KG1 (cell line): Measurements from ENCODE around the gene PTMS.

Source experiments
- DNase-seq: peaks from one replicate; lab custom pipeline; 2025; lab: John Stamatoyannopoulos, UW

PTMS gene

DNA sequence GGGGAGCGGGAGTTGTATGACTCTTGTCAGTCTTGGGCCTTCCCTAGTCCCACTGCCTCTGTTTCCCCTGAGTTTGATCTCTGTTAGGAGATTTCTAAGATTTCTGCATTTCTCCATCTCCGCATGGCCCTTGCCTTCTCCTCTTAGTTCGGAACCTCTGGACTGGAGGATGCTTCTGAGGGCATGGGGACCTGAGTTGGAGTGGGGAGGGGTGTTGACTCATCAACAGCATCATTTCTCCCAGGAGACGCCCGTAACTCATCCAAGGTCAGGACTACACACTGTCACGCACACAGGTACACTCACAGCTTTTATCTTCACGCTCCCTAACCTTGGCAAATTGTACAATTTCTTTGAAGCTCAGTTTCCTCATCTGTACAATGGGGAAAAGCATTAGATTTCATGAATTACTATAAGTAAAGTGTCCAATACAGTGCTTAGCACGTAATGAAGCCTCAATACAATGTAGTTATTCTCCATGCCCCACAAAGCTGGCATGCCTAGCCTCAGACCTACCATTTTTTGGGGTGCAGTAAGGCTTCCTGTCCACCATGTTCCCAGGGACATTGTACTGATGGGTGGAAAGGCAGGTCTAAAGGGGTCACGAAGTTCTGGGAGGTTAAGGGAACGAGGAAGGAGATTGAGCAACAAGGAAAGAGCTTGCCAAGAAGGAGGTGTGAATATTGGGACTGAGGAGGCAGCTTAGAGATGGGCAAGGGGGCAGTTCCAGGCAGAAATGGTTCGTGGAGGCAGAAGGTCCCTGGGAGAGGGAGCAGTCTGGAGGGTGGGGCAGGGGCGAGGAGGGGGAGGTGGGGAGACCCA, 5.6 kb downstream of the PTMS start:
- DNase-seq: no peak

DNA sequence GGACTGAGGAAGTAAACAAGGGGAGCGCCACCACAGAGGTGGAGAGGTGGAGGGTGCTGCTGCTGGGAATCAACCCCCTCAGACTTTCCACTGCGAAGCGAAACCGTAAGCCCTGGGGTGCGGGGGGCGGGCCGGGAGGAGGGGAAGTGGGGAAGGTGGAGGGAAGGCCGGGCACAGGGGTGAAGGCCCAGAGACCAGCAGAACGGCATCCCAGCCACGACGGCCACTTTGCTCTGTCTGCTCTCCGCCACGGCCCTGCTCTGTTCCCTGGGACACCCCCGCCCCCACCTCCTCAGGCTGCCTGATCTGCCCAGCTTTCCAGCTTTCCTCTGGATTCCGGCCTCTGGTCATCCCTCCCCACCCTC, 6.2 kb downstream of the PTMS start, which contains the start of gene LAG3:
Gene LAG3, plus strand, starts transcription at position 190 of the 365 bp plus-strand sequence. CDS start 333 bp downstream, outside the sequence.
- DNase-seq: no peak

DNA sequence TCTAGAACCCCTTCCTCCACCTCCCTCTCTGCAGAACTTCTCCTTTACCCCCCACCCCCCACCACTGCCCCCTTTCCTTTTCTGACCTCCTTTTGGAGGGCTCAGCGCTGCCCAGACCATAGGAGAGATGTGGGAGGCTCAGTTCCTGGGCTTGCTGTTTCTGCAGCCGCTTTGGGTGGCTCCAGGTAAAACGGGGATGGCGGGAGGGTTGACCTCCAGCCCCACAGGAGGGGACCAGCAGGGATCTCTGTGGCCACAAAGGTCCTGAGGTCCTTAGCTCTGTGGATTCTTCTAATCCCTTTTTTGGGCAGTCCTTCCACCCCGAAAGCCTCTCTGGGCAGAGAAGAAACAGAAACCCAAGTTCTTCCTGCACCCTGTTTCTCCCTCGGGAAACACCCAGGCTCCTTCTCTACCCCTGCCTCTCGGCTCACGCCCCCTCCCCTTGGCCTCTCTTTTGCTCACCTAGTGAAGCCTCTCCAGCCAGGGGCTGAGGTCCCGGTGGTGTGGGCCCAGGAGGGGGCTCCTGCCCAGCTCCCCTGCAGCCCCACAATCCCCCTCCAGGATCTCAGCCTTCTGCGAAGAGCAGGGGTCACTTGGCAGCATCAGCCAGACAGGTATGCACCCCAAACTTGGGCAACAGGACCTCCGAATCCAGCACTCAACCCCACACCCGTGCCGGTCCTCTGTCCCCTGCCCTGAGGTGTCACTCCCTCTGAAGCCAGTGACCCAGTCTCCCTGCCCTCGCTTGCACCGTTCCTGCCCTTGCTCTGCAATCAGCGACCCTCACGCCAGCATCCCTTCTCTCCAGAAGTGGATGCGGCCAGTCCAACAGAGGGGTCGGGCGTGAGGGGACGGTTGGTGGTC, 6.8 kb downstream of the PTMS start:
- no peak for DNase-seq

DNA sequence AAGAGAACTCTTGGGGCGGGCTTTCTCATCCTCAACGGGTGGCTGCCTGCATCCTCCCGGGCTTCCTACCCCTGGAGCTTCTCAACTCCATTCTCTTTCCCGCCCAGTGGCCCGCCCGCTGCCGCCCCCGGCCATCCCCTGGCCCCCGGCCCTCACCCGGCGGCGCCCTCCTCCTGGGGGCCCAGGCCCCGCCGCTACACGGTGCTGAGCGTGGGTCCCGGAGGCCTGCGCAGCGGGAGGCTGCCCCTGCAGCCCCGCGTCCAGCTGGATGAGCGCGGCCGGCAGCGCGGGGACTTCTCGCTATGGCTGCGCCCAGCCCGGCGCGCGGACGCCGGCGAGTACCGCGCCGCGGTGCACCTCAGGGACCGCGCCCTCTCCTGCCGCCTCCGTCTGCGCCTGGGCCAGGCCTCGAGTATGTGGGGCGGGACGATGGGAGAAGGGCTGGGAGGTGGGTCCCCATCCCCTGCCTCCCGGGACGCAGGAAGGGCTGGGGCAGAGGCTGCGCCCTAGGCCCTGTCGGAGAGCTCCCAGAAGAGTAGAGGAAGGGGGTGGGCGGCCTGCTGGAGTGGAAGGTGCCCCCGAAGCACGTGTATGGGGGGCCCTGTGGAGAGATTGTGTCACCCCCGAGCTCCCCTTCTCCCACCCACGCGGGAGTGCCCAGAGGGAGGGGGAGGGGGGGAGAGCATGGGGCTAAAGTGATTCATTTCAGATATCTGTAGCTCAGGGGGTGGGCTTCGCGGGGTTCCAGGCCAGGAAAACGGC, 7.6 kb downstream of the PTMS start:
- DNase-seq: no peak

DNA sequence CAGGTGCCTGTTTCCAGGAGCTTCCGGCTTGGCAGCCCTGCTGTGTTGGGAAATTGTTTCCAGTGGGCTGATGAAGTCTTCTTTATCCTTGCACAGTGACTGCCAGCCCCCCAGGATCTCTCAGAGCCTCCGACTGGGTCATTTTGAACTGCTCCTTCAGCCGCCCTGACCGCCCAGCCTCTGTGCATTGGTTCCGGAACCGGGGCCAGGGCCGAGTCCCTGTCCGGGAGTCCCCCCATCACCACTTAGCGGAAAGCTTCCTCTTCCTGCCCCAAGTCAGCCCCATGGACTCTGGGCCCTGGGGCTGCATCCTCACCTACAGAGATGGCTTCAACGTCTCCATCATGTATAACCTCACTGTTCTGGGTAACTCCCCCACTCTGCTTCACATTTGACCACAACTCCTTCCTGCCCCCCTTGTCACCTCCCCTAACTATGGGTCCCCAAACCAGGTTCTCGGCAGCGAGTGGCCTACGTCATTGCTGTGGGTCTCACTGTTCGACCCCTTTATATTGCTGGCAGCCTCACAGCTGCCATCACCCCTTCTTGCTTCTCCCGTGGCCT, 8.4 kb downstream of the PTMS start:
- DNase-seq: no peak

DNA sequence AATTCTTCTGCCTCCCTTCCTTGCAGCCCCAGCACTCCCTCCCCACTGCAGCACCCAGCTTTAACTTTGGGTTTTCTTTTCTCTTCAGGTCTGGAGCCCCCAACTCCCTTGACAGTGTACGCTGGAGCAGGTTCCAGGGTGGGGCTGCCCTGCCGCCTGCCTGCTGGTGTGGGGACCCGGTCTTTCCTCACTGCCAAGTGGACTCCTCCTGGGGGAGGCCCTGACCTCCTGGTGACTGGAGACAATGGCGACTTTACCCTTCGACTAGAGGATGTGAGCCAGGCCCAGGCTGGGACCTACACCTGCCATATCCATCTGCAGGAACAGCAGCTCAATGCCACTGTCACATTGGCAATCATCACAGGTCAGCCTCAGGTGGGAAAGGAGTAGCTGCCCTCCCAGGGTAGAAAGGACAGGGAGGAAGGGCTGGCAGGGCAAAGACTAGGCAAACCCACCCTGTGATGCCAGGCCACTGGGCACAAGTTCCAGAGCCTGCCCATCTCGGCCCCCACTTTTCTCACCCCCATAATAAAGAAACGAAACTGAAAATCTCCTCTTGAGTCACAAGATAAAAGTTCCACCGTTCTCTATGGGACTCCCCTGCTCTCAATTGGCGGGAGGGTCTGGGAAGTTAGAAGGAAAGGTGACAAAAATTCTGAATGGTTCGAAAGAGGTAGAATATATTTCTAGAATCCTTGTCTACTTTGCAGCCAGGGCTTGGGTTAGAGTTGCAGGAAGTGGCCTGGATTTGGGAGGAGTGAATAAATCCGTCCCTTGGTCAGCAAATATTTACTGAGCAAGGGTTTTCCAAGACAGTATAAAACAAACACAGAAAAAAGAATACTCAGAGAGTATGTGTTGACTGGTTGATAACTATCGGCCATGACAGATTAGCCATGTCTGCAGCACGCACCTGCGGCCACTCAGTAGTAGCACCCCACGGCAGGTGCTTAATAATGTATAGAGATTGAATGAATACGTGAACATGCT, 9.3 kb downstream of the PTMS start:
- no peak for DNase-seq

DNA sequence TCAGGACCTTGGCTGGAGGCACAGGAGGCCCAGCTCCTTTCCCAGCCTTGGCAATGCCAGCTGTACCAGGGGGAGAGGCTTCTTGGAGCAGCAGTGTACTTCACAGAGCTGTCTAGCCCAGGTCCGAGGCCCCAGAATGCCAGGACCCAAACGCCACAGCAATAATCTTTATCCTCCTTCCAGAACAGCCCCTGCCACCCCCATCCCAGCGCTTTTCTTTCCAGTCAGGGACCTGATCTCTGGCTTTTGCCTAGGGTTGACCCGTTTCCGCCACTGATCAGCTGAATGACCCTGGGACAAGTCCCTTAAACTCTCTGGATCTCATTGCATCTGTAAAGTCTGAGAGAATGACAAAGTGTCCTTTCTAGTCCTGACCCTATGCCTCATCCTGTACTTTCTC, 11.2 kb downstream of the PTMS start:
- no peak for DNase-seq

DNA sequence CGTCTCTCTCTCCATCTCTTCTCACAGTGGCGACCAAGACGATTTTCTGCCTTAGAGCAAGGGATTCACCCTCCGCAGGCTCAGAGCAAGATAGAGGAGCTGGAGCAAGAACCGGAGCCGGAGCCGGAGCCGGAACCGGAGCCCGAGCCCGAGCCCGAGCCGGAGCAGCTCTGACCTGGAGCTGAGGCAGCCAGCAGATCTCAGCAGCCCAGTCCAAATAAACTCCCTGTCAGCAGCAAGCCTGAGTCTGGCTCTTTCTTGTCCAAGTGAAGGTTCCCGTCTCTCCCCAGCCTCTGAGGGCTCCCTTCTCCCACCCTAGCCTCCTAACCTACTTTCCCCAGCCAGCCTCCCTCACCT, 12.0 kb downstream of the PTMS start:
- no peak for DNase-seq

DNA sequence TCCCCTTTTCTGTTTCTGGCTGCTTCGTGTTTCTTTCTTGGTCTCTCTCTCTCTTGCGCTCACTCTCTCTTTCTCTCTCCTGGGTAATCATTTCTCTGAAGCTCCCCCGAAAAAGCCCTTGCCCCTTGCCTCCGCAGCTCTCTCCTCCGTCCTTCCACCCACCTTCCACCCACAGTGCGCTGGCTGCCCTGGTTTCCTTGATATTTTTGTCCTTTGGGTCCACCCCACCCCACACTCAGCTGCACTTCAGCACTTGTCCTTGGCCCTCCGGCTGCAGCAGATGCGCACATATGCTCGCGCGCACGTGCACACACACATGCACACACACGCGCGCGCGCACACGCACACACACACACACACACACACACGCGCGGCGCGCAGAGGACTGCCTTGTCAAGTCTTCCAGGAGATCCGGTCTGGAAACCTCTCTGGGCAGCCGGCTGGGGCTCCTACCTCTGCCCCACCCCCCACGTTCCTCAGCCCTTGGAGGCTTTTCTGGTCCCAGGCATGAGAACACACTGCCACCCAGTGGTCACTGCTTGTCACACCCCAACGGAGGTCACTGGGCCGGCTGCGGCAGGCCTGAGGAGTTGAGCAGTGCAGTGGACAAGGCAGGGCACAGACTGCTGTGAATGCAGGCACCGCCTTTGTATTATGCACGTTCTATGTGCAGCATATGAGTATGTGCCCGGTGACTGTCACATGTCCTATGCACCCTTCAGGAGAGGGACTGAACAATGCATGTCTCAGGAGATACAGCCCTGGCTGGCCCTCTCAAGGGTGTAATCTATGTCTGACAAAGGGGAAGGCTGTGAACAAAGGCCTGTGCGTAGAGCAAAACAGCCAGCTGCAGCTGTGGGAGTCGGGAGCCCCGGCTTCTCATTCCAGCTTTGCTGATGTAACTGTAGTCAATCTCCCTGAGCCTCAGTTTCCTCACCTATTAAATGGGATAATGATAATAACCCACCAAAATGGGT, 12.7 kb downstream of the PTMS start:
- DNase-seq: peak; percentile 90

DNA sequence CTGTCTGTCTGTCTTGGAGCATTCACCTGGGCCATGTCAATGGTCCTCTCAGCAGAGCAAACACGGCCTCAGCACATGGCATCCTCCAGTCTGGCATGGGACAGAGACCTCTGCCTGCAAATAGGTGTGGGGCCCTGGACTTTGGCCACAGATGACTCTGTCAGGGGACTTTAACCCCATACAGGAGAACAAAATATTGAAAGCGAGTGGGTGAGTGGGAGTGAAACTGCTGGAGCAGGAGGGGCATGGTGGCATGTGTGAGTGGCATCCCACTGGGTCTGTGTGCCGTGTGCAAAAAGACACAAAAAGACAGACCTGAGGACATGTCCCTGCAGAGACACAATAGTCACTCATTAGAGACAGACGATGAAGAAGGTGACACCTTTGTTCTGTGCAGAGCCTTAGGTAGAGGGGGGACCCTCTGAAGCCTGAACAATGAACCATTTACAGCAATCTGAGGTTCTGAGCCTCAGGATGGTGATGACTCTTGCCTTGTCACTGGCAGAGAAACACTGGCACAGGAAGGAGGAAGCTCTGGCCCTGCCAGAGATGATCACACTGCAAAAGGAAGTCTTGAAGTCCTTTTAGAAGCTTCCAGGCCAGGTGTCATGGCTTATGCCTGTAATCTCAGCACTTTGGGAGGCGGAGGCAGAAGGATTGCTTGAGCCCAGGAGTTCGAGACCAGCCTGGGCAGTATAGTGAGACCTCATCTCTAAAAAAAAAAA, 13.7 kb downstream of the PTMS start:
- DNase-seq: no peak

DNA sequence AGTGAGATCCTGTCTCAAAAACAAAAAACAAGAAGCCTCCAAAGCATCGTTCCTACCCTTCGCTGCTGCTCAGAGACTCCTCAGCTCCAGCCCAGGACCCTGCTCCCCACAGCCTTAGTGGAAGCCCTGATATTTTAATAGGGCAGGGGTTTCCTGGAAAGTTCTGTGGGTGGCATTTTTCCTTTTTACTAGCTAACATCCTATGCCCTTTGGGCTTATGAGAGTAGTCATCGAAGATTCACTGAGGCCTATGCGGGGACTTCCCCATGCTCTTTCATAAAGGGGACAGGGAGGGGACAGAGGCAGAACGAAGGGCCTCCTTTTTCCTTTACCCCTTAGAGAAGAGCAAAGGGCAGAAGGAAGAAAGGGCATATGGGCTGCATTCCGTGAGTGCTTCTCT, 14.4 kb downstream of the PTMS start:
- DNase-seq: no peak

DNA sequence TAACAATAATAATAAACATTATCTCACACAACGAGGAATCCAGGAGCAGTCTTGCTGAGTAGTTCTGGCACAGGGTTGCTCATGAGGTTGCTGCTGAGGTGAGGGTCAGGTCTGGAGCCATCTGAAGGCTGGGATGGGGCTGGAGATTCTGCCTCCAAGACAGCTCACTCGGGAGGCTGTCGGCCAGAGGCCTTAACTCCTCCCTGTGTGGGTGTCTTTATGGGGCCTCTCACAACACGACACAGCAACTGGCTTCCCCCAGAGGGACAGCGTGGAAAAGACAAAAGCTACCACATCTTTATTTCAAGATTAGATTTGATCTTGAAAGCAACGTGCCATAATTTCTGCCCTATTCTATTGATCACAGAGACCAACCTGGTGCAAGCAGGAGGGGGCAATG, 16.0 kb downstream of the PTMS start:
- no peak for DNase-seq

DNA sequence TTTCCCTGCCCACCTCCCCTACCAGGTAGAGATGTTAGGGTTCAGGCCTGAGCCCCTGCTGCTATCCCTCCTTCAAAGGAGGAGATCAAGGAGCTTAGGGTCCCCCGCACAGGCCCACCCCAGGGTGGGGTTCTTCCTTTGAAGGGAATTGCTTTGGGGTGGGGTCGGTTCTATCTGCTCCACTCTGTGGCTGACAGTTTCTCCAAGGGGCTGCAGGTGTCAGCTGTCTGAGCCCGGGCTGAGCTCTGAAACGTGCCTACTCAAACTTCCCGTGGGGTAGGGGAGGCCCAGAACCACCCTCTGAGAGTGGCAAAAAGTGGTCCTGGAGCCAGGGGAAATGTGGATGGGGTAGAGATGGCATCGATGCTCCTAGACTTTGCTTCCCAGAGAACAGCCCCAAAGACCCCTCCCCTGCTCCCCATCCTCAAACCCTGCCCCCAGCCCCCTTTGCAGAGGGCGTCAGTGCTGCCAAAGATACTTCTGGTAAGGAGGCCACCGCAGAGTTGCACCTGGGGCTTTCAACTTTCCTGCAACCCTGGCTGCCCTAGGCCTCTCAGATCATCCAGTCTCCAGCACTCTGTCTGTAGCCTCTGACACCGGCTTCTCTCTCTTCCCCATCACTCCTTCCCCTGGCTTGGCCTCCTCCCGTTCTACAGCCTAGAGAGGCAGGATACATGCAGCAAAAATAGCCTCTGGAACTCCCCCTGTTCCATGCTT, 16.8 kb downstream of the PTMS start:
- no peak for DNase-seq

DNA sequence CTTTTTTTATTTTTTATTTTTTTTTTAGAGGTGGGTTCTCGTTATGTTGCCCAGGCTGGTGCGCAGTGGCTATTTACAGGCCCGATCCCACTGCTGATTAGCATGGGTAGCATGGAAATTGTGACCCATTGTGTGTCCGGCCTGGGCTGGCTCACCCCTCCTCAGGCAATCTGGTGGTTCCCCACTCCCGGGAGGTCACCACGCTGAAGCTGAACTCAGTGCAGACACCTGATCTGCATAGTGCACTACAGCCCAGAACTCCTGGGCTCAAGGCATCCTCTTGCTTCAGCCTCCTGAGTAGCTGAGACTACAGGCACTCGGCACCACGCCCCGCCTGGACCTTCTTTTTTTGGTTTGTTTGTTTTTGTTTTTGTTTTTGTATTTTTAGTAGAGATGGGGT, 17.7 kb downstream of the PTMS start:
- DNase-seq: no peak

DNA sequence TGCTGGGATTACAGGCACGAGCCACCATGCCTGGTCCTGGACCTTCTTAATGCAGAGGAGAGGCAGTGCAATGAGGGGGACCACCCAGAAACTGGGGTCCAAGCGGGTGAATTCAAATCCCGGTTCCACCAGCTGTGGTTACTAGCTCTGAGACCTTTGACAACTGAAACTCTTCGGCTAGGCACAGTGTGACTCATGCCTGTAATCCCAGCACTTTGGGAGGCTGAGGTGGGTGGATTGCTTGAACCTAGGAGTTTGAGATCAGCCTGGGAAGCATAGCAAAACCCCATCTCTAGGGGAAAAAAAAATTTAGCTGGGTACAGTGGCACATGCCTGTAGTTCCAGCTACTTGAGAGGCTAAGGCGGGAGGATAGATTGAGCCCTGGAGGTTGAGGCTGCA, 18.1 kb downstream of the PTMS start:
- DNase-seq: no peak

DNA sequence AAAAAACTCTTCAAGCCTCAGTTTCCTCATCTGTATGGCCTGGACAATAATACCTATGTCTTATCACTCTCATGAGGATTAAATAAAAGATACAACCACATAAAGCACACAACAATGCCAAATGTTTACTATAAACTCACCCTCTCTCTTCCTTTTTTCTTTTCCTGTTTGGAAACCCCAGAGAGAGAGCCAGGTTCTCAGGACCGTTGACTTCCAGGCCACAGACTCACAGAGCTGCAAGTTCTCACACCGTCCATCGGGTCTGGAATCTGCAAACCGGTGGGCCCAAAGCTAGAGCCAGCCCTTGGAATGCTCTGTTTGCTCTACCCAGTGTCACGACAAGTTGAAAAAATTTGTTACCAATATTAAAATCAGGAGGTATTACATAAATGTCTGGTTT, 18.6 kb downstream of the PTMS start:
- no peak for DNase-seq

DNA sequence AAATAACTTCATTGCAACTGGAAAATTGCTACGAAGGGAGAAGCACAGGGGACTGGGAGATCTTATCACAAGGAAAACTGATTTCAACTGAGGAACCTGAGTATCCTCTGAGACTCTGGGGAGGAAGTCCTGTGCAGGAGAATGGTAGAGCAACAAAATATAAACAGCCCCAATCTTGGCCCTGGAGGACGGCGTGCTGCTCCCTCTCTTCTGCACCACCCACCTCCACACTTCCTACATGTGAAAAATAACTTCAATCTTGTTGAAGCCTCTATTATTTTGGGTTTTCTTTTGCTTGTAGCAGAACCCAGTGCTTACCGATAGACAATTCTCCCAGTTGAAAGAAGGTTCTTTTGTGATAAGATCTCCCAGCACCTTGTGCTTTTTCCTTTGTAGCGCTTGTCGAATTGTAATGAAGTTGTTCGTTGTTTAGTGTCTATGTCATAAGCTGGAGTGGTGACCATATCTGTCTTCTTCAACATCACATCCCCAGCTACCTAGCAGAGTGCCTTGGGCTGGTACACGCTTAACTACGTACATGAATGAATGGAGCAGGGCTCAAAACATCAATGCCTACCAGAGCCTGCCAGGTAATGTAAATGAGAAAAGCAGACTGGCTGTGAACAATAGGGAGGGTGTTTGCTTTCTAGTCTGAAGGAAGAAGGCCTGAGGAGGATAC, 20.4 kb downstream of the PTMS start:
- no peak for DNase-seq

DNA sequence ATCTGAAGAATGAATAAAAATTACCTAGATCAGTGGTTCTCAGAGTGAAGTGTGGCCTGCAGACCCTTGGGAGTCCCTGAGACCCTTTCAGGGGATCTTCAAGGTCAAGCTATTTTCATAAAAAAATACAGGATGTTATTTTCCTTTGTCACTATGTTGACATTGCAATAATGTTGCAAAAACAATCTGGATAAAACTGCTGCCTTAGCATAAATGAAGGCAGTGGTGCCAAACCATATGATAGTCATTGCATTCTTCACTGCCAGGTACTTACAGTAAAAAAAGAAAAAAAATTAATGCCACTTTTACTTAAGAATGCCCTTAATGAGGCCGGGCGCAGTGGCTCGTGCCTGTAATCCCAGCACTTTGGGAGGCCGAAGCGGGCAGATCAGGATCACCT, 21.1 kb downstream of the PTMS start:
- no peak for DNase-seq
